Measurements from ENCODE around the gene NEDD4L.

DNA sequence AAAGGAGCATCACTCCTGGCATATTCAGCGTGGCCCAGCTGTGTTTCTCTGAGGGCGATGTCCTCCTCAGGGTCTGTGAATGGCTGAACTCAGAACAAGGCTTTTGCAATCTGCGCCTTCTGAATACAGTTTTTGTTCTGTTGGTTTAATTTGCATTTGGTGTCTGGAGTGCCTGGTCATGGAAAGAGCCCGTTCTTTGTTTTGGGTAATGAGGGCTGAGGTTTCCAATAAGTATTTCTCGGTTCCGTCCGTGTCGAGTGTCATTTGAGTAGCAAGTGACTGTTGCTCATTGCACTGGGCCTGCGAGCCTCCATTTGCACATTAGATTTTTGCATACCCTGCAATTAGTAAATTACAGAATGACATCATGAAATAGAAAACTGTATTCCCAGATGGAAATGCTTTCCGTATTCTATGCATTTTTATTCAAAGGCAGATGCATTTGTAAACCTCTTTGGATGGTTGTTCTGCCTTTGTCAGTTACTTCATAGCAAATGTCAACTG is 57.3 kb downstream of the NEDD4L start:
- TF ChIP-seq, protein P1, sequence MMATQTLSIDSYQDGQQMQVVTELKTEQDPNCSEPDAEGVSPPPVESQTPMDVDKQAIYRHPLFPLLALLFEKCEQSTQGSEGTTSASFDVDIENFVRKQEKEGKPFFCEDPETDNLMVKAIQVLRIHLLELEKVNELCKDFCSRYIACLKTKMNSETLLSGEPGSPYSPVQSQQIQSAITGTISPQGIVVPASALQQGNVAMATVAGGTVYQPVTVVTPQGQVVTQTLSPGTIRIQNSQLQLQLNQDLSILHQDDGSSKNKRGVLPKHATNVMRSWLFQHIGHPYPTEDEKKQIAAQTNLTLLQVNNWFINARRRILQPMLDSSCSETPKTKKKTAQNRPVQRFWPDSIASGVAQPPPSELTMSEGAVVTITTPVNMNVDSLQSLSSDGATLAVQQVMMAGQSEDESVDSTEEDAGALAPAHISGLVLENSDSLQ (IDR thresholded peaks at IDR 0.05), result no peak
- TF ChIP-seq TARDBP (IDR thresholded peaks at IDR 0.05) (no peak), ELF4 (IDR thresholded peaks at IDR 0.05) (no peak), FOXA1 (IDR thresholded peaks at IDR 0.05) (no peak), CTBP1 (IDR thresholded peaks at IDR 0.05; ENCODE audit: borderline replicate concordance) (no peak), ZNF384 (IDR thresholded peaks at IDR 0.05) (no peak), BHLHE40 (IDR thresholded peaks at IDR 0.05; ENCODE audit: borderline replicate concordance) (no peak)
